Fibroblast of lung (primary cell): ENCODE measurements around the gene LRMDA. TPM values are rescaled to one million over a fixed set of nuclear protein-coding genes. Genes with fewer than 3 reads are reported as not detected.

ENCODE experiments used
- DNase-seq, 2 donors: peaks; one replicate each; pipeline versions ENCODE4 v3.0.0 to v3.0.0-alpha.2; 2010; ENCODE audit warnings: low read depth in 2 of 2
- H2AFZ ChIP-seq: 2 replicates; pipeline ENCODE4 v1.5.1; 2012; ENCODE audit warnings: low read length, control low read depth, inconsistent platforms
- H3K27ac ChIP-seq: 2 replicates; pipeline ENCODE4 v1.5.1; 2011; ENCODE audit warnings: low read length, control low read depth; ENCODE audit not compliant: insufficient read depth
- H3K27me3 ChIP-seq: 2 replicates; pipeline ENCODE4 v1.5.1; 2011; ENCODE audit warnings: mild to moderate bottlenecking, low read length; ENCODE audit not compliant: control insufficient read depth, insufficient read depth
- H3K36me3 ChIP-seq: 2 replicates; pipeline ENCODE4 v1.5.1; 2011; ENCODE audit warnings: low read length; ENCODE audit not compliant: control insufficient read depth, insufficient read depth
- H3K4me1 ChIP-seq: 2 replicates; pipeline ENCODE4 v1.5.1; 2011; ENCODE audit warnings: low read length; ENCODE audit not compliant: control insufficient read depth, insufficient read depth; ENCODE audit errors: extremely low read depth
- H3K4me2 ChIP-seq: 2 replicates; pipeline ENCODE4 v1.5.1; 2011; ENCODE audit warnings: low read length, control low read depth; ENCODE audit not compliant: insufficient read depth; ENCODE audit errors: extremely low read depth
- H3K4me3 ChIP-seq, 4 experiments: fragments of 200-600 bp in 1 of 4; sonication (generic) in 1 of 4; replicated peaks in 1 of 4; 2 replicates each; pipeline ENCODE4 v1.5.1; 2011 to 2016; ENCODE audit warnings: low read length in 4 of 4, low read depth in 3 of 4, mild to moderate bottlenecking in 3 of 4, control low read depth in 2 of 4, inconsistent platforms in 1 of 4, mixed read lengths in 1 of 4; ENCODE audit not compliant: insufficient read depth in 1 of 4; ENCODE audit errors: control extremely low read depth in 1 of 4
- H3K79me2 ChIP-seq: 2 replicates; pipeline ENCODE4 v1.5.1; 2012; ENCODE audit warnings: mild to moderate bottlenecking, low read length, inconsistent platforms; ENCODE audit not compliant: control insufficient read depth, insufficient read depth
- H3K9ac ChIP-seq: 2 replicates; pipeline ENCODE4 v1.5.1; 2011; ENCODE audit warnings: mild to moderate bottlenecking, low read length, control low read depth; ENCODE audit not compliant: insufficient read depth
- H3K9me3 ChIP-seq: 2 replicates; pipeline ENCODE4 v1.5.1; 2012; ENCODE audit warnings: low read depth, low read length; ENCODE audit not compliant: control insufficient read depth, insufficient read depth
- H4K20me1 ChIP-seq: 2 replicates; pipeline ENCODE4 v1.5.1; 2011; ENCODE audit warnings: low read length; ENCODE audit not compliant: control insufficient read depth, insufficient read depth; ENCODE audit errors: extremely low read depth
- CTCF ChIP-seq, 2 donors: IDR thresholded peaks in 1 of 2; conservative IDR thresholded peaks in 1 of 2; 1 replicate in 1 of 2; 2 replicates in 1 of 2; pipeline ENCODE4 v1.5.1; 2011 to 2012; ENCODE audit warnings: low read length in 2 of 2, control low read depth in 1 of 2, inconsistent platforms in 1 of 2, low read depth in 1 of 2, mild to moderate bottlenecking in 1 of 2
- EZH2 ChIP-seq: IDR thresholded peaks from 2 replicates; pipeline ENCODE4 v1.5.1; 2012; ENCODE audit warnings: low read length, control low read depth, mild to moderate bottlenecking; ENCODE audit errors: missing control alignments
- polyA plus RNA-seq, 2 donors: library from polyadenylated mRNA; depleted of rRNA in 1 of 2; stranded (reverse) in 1 of 2; unstranded in 1 of 2; fragments of >200 nt; gene quantifications; 2 replicates each; pipeline ENCODE4 v1.2.1, GENCODE V29; 2011 to 2012; ENCODE audit warnings: missing spikeins in 1 of 2
- total RNA-seq: library from RNA; depleted of rRNA; stranded (reverse); fragments of >200 nt; gene quantifications from 2 replicates; pipeline ENCODE4 v1.2.1, GENCODE V29; 2014

The LRMDA gene
- total and polyA plus RNA-seq, 2 donors (not counting 1 experiment from before 2014, with no cell fraction given), result 1.7 to 2.0 TPM

- no peak overlapping the region for H3K4me3 ChIP-seq
- no peak overlapping the region for H3K4me2 ChIP-seq
- TF ChIP-seq CTCF (conservative IDR thresholded peaks at IDR 0.05 in 1 of 2, IDR thresholded peaks at IDR 0.05 in 1 of 2; ENCODE audit: low read depth in 1 of 2, low read length in 2 of 2) (no peak), EZH2 (no peak)
- H3K36me3 ChIP-seq, result no peaks in the 10 kb centered on the region
- no peak overlapping the region for H2AFZ ChIP-seq
- DNase-seq, result no peak
- H3K9ac ChIP-seq, result no peak overlapping the region
- H4K20me1 ChIP-seq, result no peaks in the 10 kb centered on the region
- no peaks in the 10 kb centered on the region for H3K9me3 ChIP-seq
- no peaks in the 10 kb centered on the region for H3K27me3 ChIP-seq
- no peak overlapping the region for H3K27ac ChIP-seq
- H3K4me1 ChIP-seq, result no peaks in the 10 kb centered on the region
- H3K79me2 ChIP-seq, result no peaks in the 10 kb centered on the region
Measured at GRCh38 chr10:75695994-75696393, 264.6 kb downstream of the LRMDA start.

GRCh38 chr10:75696536-75696935, 265.1 kb downstream of the LRMDA start:
- Histone ChIP-seq H3K36me3 (no peaks in the 10 kb centered on the region), H2AFZ (no peak overlapping the region), H3K4me1 (no peaks in the 10 kb centered on the region), H3K9me3 (no peaks in the 10 kb centered on the region), H3K4me2 (no peak overlapping the region), H3K27me3 (no peaks in the 10 kb centered on the region), H3K9ac (no peak overlapping the region), H3K27ac (no peak overlapping the region), H3K4me3 (no peak overlapping the region), H3K79me2 (no peaks in the 10 kb centered on the region), H4K20me1 (no peaks in the 10 kb centered on the region)
- DNase-seq, result no peak
- TF ChIP-seq CTCF (conservative IDR thresholded peaks at IDR 0.05 in 1 of 2, IDR thresholded peaks at IDR 0.05 in 1 of 2; ENCODE audit: low read depth in 1 of 2, low read length in 2 of 2) (no peak), EZH2 (no peak)

- H3K36me3 ChIP-seq, result no peaks in the 10 kb centered on the region
- no peak overlapping the region for H3K27ac ChIP-seq
- no peak overlapping the region for H3K4me3 ChIP-seq
- H3K9me3 ChIP-seq, result no peaks in the 10 kb centered on the region
- no peak overlapping the region for H3K4me2 ChIP-seq
- no peaks in the 10 kb centered on the region for H3K4me1 ChIP-seq
- H4K20me1 ChIP-seq, result no peaks in the 10 kb centered on the region
- H3K27me3 ChIP-seq, result peaks cover 2% of the 10 kb centered on the region
- TF ChIP-seq CTCF (conservative IDR thresholded peaks at IDR 0.05 in 1 of 2, IDR thresholded peaks at IDR 0.05 in 1 of 2; ENCODE audit: low read depth in 1 of 2, low read length in 2 of 2) (no peak), EZH2 (no peak)
- no peaks in the 10 kb centered on the region for H3K79me2 ChIP-seq
- no peak overlapping the region for H3K9ac ChIP-seq
- H2AFZ ChIP-seq, result no peak overlapping the region
- no peak for DNase-seq
Measured at GRCh38 chr10:75703191-75703854, 271.9 kb downstream of the LRMDA start.
